ENCODE results near the gene ANKRA2.
A peak's percentile ranks its signal among the peaks of the same experiment; 100 is the strongest.

The ANKRA2 gene

GRCh38 chr5:73565139-73565968 lies at the start of gene ANKRA2, which contains the start of gene UTP15:
ANKRA2 (minus strand) TSS chr5:73565639; CDS start chr5:73562881, 2,758 bp downstream.
UTP15 (plus strand) TSS chr5:73565743; CDS start chr5:73567345, 1,602 bp downstream.
- DNase-seq (ENCODE audit: low read depth), result peak; percentile 99

GRCh38 chr5:73615085-73615484 lies 49.6 kb upstream of the ANKRA2 start:
- no peak for DNase-seq (ENCODE audit: low read depth)

- no peak for DNase-seq (ENCODE audit: low read depth)
These were observed 47.4 kb upstream of the ANKRA2 start for GRCh38 chr5:73612799-73613198.

GRCh38 chr5:73607228-73607627 lies 41.8 kb upstream of the ANKRA2 start:
- no peak for DNase-seq (ENCODE audit: low read depth)

GRCh38 chr5:73606206-73606753 lies 40.8 kb upstream of the ANKRA2 start:
- peak; percentile 31 for DNase-seq (ENCODE audit: low read depth)

- peak; percentile 79 for DNase-seq (ENCODE audit: low read depth)
These were observed 40.0 kb upstream of the ANKRA2 start for GRCh38 chr5:73605223-73606087.

- DNase-seq (ENCODE audit: low read depth), result peak; percentile 86
These were observed 38.6 kb upstream of the ANKRA2 start for GRCh38 chr5:73603998-73604397.

GRCh38 chr5:73599380-73599779 lies 33.9 kb upstream of the ANKRA2 start:
- DNase-seq (ENCODE audit: low read depth), result no peak

- DNase-seq (ENCODE audit: low read depth), result peak; percentile 37
These were observed 31.4 kb upstream of the ANKRA2 start for GRCh38 chr5:73596705-73597328.

GRCh38 chr5:73592551-73592950 lies 27.1 kb upstream of the ANKRA2 start:
- peak; percentile 50 for DNase-seq (ENCODE audit: low read depth)

GRCh38 chr5:73591698-73592501 lies 26.5 kb upstream of the ANKRA2 start:
- peak; percentile 76 for DNase-seq (ENCODE audit: low read depth)

- peak; percentile 91 for DNase-seq (ENCODE audit: low read depth)
These were observed 25.8 kb upstream of the ANKRA2 start for GRCh38 chr5:73591102-73591695.

- DNase-seq (ENCODE audit: low read depth), result no peak
These were observed 22.5 kb upstream of the ANKRA2 start for GRCh38 chr5:73587923-73588322.

GRCh38 chr5:73582285-73583145 lies 17.1 kb upstream of the ANKRA2 start:
- DNase-seq (ENCODE audit: low read depth), result no peak

GRCh38 chr5:73565969-73566547 lies 619 bp upstream of the ANKRA2 start:
- DNase-seq (ENCODE audit: low read depth), result no peak

GRCh38 chr5:73564675-73565074 lies 764 bp downstream of the ANKRA2 start:
- DNase-seq (ENCODE audit: low read depth), result peak; percentile 21

GRCh38 chr5:73564018-73564417 lies 1.4 kb downstream of the ANKRA2 start:
- DNase-seq (ENCODE audit: low read depth), result no peak

- no peak for DNase-seq (ENCODE audit: low read depth)
These were observed 6.5 kb downstream of the ANKRA2 start for GRCh38 chr5:73558950-73559349.

GRCh38 chr5:73552642-73553041 lies 12.8 kb downstream of the ANKRA2 start:
- DNase-seq (ENCODE audit: low read depth), result no peak

Data from iris pigment epithelial cell (primary cell).